Heart left ventricle (tissue), 13 donors: ENCODE data around the gene CXXC4.

Experiments used
- CTCF ChIP-seq, 12 donors: fragments of 200-600 bp; sonication (generic) in 4 of 12; IDR thresholded peaks; one replicate each; pipeline versions ENCODE4 v1.5.0 to v1.8.0; 2018 to 2022; ENCODE audit warnings: antibody characterized with exemption in 12 of 12, mild to moderate bottlenecking in 5 of 12
- POLR2A ChIP-seq, 2 donors: fragments of 450-650 bp; IDR thresholded peaks; one replicate each; pipeline ENCODE4 v1.6.1; 2017; ENCODE audit warnings: antibody characterized with exemption in 2 of 2, mild to moderate bottlenecking in 2 of 2, moderate library complexity in 2 of 2
- donor health status: ischemic (EF 13 %, LVEDD 7.1; RV severe dilation, severe dysfunction).
- donor health status: DM: no; HTN: yes; CAD: no.
- donor health status: DM: no; HTN: no; CAD: no.
- donor health status: ischemic (EF 25% LVEDD 6.9; RV normal size, moderate dysfunction).
- donor health status: ischemic (EF 25% LVEDD 5.7; RV mildly dilated, moderate dysfunction).
- donor health status: ischemic (EF 35%, LVEDD 5.7; RV mildly dilated, moderate dysfunction).
- donor health status: nonischemic (EF 11% LVEDD 7.7; RV severe dilation, severe dysfunction).
- donor health status: DM: yes; HTN: yes; CAD: no.
- donor health status: PGD.
- donor health status: ischemic (EF 29% LVEDD 5.4; RV normal size, mild dysfunction).
- donor health status: nonischemic (EF 23%, LVEDD 6.1; RV moderate dilation, normal function).

- TF ChIP-seq POLR2A (IDR thresholded peaks at IDR 0.05) (no peak), CTCF (IDR thresholded peaks at IDR 0.05) (no peak)
Measured at GRCh38 chr4:104420766-104421165, 73.9 kb downstream of the CXXC4 start.
